ENCODE data around the gene ZNRF4. TPM values are rescaled to one million over a fixed set of nuclear protein-coding genes. Genes with fewer than 3 reads are reported as not detected.

ZNRF4 gene
- total and polyA plus RNA-seq, 12 donors: not detected

- 54 to 69% (median 61%) methylated on average over 6 of the region's 6 CpGs for WGBS, 4 donors
- no peak for DNase-seq
- no peaks in the 10 kb centered on the region for H3K9me3 ChIP-seq (replicated peaks in 1 of 3)
- no peak overlapping the region for H3K4me3 ChIP-seq
- intact Hi-C loops (cut with DNase I): no loop called here
- H3K36me3 ChIP-seq (replicated peaks in 1 of 2): no peaks in the 10 kb centered on the region
- H3K27ac ChIP-seq: no peak overlapping the region
- H3K27me3 ChIP-seq: no peaks in the 10 kb centered on the region
- no peak for TF ChIP-seq CTCF (IDR thresholded peaks at IDR 0.05)
- no peak for TF ChIP-seq POLR2A (IDR thresholded peaks at IDR 0.05)
- no peaks in the 10 kb centered on the region for H3K4me1 ChIP-seq (replicated peaks in 1 of 2)
Observed at GRCh38 chr19:5459360-5459759, 4.1 kb downstream of the ZNRF4 start.

GRCh38 chr19:5460748-5461147 is 5.5 kb downstream of the ZNRF4 start:
- 62 to 74% (median 68%) methylated on average over 2 to 3 of the region's 3 CpGs for WGBS, 4 donors
- no peaks in the 10 kb centered on the region for H3K4me1 ChIP-seq (replicated peaks in 1 of 2)
- no peak overlapping the region for H3K4me3 ChIP-seq
- H3K27ac ChIP-seq: no peak overlapping the region
- no peaks in the 10 kb centered on the region for H3K36me3 ChIP-seq (replicated peaks in 1 of 2)
- no peak for TF ChIP-seq POLR2A (IDR thresholded peaks at IDR 0.05)
- no peak for TF ChIP-seq CTCF (IDR thresholded peaks at IDR 0.05)
- no peak for DNase-seq
- intact Hi-C loops (cut with DNase I): no loop called here
- peaks cover 7% of the 10 kb centered on the region for H3K27me3 ChIP-seq
- H3K9me3 ChIP-seq (replicated peaks in 1 of 3): no peaks in the 10 kb centered on the region

GRCh38 chr19:5463959-5464358 is 8.7 kb downstream of the ZNRF4 start:
- Histone ChIP-seq H3K4me1 (replicated peaks in 1 of 2) (no peaks in the 10 kb centered on the region), H3K27ac (no peak overlapping the region), H3K27me3 (peaks cover 7% of the 10 kb centered on the region), H3K36me3 (replicated peaks in 1 of 2) (no peaks in the 10 kb centered on the region), H3K4me3 (no peak overlapping the region), H3K9me3 (replicated peaks in 1 of 3) (no peaks in the 10 kb centered on the region)
- 62 to 73% (median 69%) methylated on average over 3 of the region's 3 CpGs for WGBS, 4 donors
- no peak for TF ChIP-seq POLR2A (IDR thresholded peaks at IDR 0.05)
- TF ChIP-seq CTCF (IDR thresholded peaks at IDR 0.05): no peak
- no peak for DNase-seq
- intact Hi-C loops (cut with DNase I): no loop called here

GRCh38 chr19:5466072-5466471 is 10.9 kb downstream of the ZNRF4 start:
- 63 to 83% (median 70%) methylated on average over 7 of the region's 7 CpGs for WGBS, 4 donors
- Histone ChIP-seq H3K4me1 (replicated peaks in 1 of 2) (no peaks in the 10 kb centered on the region), H3K9me3 (replicated peaks in 1 of 3) (no peaks in the 10 kb centered on the region), H3K27ac (no peak overlapping the region), H3K36me3 (replicated peaks in 1 of 2) (no peaks in the 10 kb centered on the region), H3K27me3 (peaks cover 7% of the 10 kb centered on the region), H3K4me3 (no peak overlapping the region)
- no peak for TF ChIP-seq CTCF (IDR thresholded peaks at IDR 0.05)
- intact Hi-C loops (cut with DNase I): no loop called here
- no peak for DNase-seq
